Skin epidermis (tissue), 12 donors: Measurements from ENCODE around the gene LIPE.

ENCODE experiments used
- H3K27ac ChIP-seq, 21 experiments: fragments of 200-600 bp; sonication (generic) in 11 of 21; one replicate each; pipeline ENCODE4 v1.5.0; 2020; ENCODE audit warnings: mild to moderate bottlenecking in 3 of 21, inconsistent platforms in 2 of 21, moderate library complexity in 2 of 21
- H3K4me3 ChIP-seq, 7 experiments: fragments of 200-600 bp; sonication (generic) in 2 of 7; one replicate each; pipeline ENCODE4 v1.5.0; 2020; ENCODE audit warnings: inconsistent platforms in 2 of 7, mild to moderate bottlenecking in 2 of 7, moderate library complexity in 1 of 7

LIPE gene

GRCh38 chr19:42421101-42421500 is 6.1 kb downstream of the LIPE start:
- H3K27ac ChIP-seq: peak overlapping the region in 11 of 21 experiments; percentile 22 to 52 (median 37)
- no peak overlapping the region for H3K4me3 ChIP-seq

GRCh38 chr19:42420055-42420544 is 7.1 kb downstream of the LIPE start:
- Histone ChIP-seq H3K4me3 (no peak overlapping the region), H3K27ac (peak overlapping the region in 1 of 21 experiments; percentile 52)

- H3K27ac ChIP-seq: peak overlapping the region in 4 of 21 experiments; percentile 3 to 52 (median 34)
- no peak overlapping the region for H3K4me3 ChIP-seq
Observed at GRCh38 chr19:42419309-42419708, 7.9 kb downstream of the LIPE start.

DNA sequence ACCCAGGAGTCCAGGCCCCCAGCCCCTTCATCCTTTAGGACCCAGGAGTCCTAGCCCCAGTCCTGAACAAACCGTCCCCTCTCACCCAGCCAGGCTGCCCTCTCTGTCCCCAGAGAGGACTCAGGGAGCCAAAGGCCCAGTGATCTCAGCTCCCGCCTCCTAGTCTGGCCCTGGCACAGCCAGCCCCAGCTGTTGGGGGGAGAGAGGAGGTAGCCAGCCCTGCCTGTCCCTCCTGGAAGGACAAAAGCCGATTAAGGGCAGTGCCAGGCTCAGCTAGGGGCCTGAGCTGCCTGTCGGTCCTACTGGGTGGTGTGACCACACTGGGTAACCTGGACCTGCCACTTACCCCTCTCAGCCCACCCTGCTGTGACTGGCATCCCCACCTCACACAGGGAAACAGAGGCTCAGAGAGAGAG is 14.5 kb downstream of the LIPE start:
- H3K27ac ChIP-seq: no peak overlapping the region
- no peak overlapping the region for H3K4me3 ChIP-seq

DNA sequence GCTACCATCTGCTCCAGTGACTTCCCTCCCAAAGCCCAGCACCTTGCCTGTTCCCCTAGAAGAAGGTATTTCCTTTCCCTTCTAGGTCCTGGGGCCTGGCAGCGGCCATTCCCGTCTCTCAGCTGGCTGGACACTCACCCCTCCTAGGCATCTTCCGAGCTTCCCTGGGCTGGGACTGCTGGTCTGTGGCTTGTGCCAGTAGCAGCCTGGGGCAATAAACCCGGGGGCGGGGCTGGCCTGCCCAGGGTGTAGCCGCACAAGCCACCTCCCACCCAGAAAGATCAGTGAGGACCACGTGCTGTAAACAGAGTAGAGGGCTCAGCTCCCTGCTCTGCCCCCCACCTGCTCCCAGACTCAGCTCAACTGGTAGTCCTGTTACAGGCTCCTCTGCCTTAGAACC is 15.0 kb downstream of the LIPE start:
- Histone ChIP-seq H3K4me3 (no peak overlapping the region), H3K27ac (no peak overlapping the region)

- Histone ChIP-seq H3K4me3 (no peak overlapping the region), H3K27ac (no peak overlapping the region)
Observed at GRCh38 chr19:42411581-42412178, 15.5 kb downstream of the LIPE start.

- Histone ChIP-seq H3K27ac (no peak overlapping the region), H3K4me3 (no peak overlapping the region)
Observed at GRCh38 chr19:42410371-42410770, 16.8 kb downstream of the LIPE start.

DNA sequence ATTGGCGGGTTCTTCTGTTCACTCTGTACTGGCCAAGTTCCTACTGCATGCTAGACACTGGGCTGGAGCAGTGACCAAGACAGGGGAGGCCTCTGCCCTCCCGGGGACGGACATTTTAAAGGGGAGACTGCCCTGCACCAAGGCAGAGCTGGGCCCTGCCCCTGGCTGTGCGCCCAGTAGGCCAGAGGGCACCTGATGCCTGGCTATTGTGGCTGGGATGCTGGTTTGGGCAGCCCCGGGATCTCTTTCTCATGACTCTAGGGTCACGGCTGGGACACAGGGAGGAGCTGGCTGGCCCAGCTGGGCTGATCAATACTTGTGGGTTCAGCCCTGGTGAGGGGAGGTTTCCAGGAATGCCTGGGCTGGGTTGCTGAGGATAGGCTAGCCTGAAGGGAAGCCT is 17.7 kb downstream of the LIPE start:
- Histone ChIP-seq H3K4me3 (no peak overlapping the region), H3K27ac (peak overlapping the region in 1 of 21 experiments; percentile 42)

DNA sequence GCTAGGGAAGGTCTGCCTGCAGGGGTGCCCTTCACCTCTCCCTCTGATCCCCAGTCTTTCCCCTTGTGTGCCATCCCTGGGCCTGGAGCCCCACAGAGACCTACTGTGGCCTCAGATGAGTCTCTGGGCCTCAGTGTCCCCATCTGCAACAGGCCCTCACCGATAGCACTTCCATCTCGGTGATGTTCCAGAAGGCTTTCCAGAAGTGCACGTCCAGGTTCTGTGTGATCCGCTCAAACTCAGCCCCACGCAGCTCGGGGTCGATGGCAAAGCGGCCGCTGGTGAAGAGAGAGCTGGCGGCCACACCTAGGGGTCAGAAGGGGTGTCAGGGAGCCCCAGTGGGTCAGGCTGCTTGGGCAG is 19.4 kb downstream of the LIPE start:
- H3K4me3 ChIP-seq: no peak overlapping the region

DNA sequence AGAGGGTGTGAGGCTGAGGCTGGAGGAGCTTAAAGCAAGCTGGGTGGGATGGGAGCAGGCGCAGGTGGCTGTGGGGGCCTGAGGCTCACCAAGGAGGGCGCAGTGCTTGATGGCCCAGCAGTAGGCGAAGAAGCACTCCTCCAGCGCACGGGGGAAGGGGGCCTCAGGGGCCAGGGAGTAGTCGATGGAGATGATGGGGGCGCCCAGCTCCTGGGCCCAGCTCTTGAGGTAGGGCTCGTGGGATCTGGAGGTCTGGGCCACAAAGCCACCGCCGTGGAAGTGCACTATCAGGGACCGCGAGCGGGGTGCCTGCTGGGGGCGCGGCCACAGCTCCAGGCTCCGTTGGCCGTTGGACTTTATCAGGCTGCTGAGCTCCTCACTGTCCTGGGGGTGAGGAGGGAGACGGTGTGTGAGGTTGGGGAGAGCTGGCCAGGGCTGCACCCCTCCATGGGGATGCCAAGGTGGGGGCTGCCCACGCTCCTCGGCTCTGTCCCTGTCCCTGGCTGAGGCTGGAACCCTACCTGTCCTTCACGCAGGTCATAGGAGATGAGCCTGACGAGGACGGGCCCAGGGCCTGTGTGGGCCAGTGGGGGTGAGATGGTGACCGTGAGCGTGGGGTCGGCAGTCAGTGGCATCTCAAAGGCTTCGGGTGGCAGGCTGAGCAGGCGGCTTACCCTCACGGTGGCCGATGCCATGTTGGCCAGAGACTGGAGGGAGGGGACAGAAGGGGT is 19.9 kb downstream of the LIPE start:
- no peak overlapping the region for H3K4me3 ChIP-seq
- no peak overlapping the region for H3K27ac ChIP-seq

More for the DNA sequence above, 19.4 kb downstream of the LIPE start:
- no peak overlapping the region for H3K27ac ChIP-seq

DNA sequence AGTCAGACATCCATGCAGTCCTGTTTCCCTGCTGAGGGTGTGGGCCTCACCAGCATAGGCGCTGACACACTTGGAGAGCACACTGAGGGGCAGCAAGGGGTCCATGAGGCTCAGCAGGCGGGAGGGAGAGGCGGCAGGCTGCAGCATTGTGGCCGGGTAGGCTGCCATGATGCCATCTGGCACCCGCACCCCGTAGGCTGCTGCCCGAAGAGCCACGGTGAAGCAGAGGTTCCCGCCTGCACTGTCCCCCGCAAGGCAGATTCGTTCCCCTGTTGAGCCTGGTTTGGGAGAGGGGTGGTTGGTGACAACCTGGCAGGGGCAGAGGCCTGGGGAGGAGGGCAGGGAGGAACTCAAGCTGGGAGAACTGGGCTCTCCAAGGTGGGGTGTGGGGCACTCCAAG is 21.1 kb downstream of the LIPE start:
- Histone ChIP-seq H3K4me3 (no peak overlapping the region), H3K27ac (no peak overlapping the region)

- Histone ChIP-seq H3K27ac (no peak overlapping the region), H3K4me3 (no peak overlapping the region)
Observed at GRCh38 chr19:42403586-42403985, 23.6 kb downstream of the LIPE start.

DNA sequence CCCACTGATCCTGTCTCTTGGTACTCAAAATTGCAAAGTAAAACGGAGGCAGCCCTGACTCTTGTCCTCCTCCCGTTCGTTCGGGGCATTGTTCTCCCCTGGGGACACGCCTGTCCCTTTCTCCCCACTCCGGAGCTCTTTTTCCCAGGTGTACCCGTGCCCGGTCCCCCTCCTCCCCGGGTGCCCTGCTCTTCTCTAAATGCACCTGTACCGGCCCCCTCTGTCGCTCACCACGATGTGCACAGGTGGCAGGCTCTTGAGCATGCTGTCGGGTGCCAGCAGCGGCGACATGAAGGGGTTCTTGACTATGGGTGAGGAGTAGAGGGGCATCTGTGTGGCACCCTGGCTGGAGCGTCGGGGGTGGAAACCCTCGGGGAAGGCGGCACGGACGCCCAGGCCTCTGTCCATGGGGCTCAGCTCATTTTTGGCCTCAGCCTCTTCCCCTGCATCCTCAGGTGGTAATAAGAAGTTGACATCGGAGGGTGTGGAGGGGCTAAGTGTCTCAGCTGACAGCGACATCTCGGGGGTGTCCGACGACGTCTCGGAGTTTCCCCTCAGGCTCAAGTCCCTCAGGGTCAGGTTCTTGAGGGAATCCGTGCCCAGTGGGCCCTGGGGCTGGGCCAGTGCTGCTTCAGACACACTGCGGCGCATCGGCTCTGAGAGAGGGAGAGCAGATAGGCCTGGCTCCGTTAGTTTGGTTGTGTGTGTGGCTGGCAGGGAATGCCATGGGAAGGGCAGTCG is 24.6 kb downstream of the LIPE start:
- peak overlapping the region in 2 of 7 experiments; percentile 49 to 57 for H3K4me3 ChIP-seq
- H3K27ac ChIP-seq: peak overlapping the region in 5 of 21 experiments; percentile 34 to 73 (median 61)

GRCh38 chr19:42401365-42402303 is 25.6 kb downstream of the LIPE start:
- H3K4me3 ChIP-seq: peak overlapping the region; percentile 42 to 57 (median 50)
- H3K27ac ChIP-seq: peak overlapping the region in 19 of 21 experiments; percentile 8 to 77 (median 57)

DNA sequence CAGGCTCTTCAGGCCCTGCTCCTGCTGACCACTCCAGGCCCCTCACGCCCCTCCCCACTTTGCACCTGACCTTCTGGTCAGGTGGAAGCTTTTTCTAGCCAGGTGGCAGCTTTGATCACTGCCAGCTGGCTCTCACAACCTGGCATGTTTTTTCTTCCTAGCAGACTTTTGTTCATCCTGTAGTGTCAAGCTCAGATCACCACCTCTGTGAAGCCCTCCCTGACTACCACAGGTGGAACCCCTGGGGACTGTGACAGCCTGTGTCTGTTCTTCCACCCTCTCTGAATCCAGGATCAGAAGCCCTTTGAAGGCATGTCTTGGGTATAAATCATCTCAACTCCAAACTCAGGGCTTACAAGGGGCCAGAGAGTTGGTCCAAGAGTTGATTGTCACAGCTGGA is 26.8 kb downstream of the LIPE start:
- H3K27ac ChIP-seq: no peak overlapping the region
- H3K4me3 ChIP-seq: no peak overlapping the region

DNA sequence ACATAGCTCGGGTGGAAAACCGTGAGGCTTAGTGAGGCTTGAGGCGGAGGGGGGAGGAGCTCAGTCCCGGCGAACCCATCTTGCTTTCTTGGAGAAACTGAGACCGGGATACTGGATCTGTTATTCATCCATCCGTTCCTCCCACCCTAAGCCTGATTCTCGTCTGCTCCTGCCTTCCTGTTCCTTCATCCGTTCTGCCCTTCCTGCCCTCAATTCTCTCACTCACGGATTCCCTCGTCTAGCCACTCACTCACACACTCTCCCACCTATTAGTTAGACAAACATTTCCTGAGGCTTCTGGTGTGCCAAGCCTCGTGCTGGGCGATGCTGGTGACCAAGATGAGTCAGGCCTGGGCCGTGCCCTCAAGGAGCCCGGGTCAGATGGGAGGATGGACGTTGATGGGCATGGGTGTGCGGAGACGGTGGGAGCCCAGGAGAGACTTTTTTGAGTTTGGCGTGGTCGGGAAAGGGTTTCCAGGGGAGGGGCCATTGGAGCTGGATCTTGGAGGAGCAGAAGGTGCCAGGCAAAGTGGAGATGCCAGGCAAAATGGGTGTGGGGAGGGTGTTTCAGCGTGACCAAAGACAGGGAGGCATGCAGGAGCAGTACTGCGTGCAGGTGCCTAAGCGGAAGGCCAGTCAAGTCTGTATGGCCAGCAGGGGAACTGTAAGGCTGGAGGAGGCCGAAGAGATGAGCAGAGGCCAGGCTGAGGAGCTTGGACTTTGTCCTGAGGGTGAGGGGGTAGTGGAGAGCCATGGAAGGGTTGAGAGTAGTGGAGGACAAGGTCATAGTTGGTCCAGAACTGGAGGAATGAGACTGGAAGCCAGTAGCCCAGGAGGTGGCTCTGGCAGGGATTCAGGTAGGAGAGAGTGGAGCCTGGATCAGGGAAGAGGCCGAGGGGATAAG is 29.7 kb downstream of the LIPE start:
- peak overlapping the region; percentile 32 to 60 (median 43) for H3K4me3 ChIP-seq

GRCh38 chr19:42396381-42397262 is 30.6 kb downstream of the LIPE start:
- peak overlapping the region in 20 of 21 experiments; percentile 24 to 93 (median 80) for H3K27ac ChIP-seq
- peak overlapping the region; percentile 32 to 60 (median 43) for H3K4me3 ChIP-seq

More for the DNA sequence above, 29.7 kb downstream of the LIPE start:
- peak overlapping the region in 20 of 21 experiments; percentile 10 to 93 (median 80) for H3K27ac ChIP-seq
